ENCODE results near the gene PROCA1. TPM values are rescaled to one million over a fixed set of nuclear protein-coding genes. Genes with fewer than 3 reads are reported as not detected.

Gene PROCA1
- total and polyA plus RNA-seq, 2 of the 13 experiments (the other 11 are each of a cell fraction or from before 2014, with no cell fraction given), result 0.73 to 1.5 TPM

DNA sequence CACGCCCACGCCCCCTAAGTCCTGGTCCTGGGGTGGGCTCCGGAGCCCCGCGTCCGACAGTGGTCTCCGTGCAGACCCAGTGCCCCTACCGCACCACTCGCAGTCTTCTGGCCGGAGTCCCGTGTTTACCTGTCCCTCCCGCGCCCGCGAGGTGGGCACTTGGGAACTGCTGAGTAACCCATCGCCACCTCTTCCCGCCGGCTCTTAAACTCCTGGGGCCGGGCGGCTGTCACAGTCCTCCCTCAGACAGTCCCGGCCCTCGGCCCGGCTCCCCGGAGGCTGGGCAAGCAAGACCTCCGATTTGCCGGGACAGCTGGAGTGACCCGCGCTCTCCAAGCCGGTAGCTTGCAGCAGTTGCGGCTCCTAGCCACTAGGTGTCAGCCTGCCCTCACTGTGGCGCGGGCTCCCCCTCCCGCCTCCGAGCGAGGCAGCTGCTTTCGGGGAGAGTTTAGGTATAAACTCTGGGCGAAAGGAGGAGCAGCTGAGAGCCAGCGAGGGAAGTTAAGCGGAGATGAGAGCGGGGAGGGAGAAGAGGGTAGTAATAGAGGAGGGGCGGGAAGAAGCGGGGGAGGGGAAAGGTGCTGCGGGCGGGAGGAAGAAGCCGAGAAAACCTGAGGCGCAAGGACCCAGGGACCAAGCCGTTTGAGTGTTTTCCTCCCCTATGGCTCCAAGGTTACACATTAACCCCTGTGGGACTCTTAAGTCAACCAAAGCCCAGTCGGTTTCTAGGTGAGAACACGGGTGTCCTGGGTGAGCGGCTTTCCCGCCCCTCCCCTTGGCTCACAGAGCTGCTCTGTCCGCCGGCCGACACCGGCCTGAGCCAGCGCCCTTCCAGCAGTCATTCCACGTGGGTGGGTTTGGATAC, 15.2 kb upstream of the PROCA1 start (continued):
- TF ChIP-seq MED13 (CRISPR knock-in tag; IDR thresholded peaks at IDR 0.05) (peak; percentile 46; the same call in 1 of the 2 replicates), YEATS4 (CRISPR knock-in tag; IDR thresholded peaks at IDR 0.05; ENCODE audit: borderline replicate concordance) (peak; percentile 57; the same call in 1 of the 2 replicates), ZNF572 (CRISPR knock-in tag; IDR thresholded peaks at IDR 0.05) (peak; percentile 75), MED8 (CRISPR knock-in tag; IDR thresholded peaks at IDR 0.05; ENCODE audit: insufficient replicate concordance) (peak; percentile 54), ZSCAN9 (CRISPR knock-in tag; IDR thresholded peaks at IDR 0.05; ENCODE audit: borderline replicate concordance) (peak; percentile 49; the same call in 1 of the 2 replicates), TBX2 (CRISPR knock-in tag; IDR thresholded peaks at IDR 0.05; ENCODE audit: borderline replicate concordance) (peak; percentile 53; the same call in 1 of the 2 replicates), ZBTB25 (CRISPR knock-in tag; IDR thresholded peaks at IDR 0.05) (peak; percentile 67; the same call in 1 of the 2 replicates), HOXD1 (CRISPR knock-in tag; IDR thresholded peaks at IDR 0.05) (no peak), ZNF556 (CRISPR knock-in tag; IDR thresholded peaks at IDR 0.05; ENCODE audit: borderline replicate concordance) (peak; percentile 75; the same call in 1 of the 2 replicates), MYC (CRISPR knock-in tag; IDR thresholded peaks at IDR 0.05; ENCODE audit: borderline replicate concordance) (peak; percentile 87), ESRRA (CRISPR knock-in tag; IDR thresholded peaks at IDR 0.05; ENCODE audit: low read depth) (peak; percentile 36; the same call in 1 of the 2 replicates), ARNT2 (CRISPR knock-in tag; IDR thresholded peaks at IDR 0.05; ENCODE audit: low read depth) (peak; percentile 47; the same call in 1 of the 2 replicates), ZFP1 (CRISPR knock-in tag; IDR thresholded peaks at IDR 0.05) (peak; percentile 68; the same call in 1 of the 2 replicates), ZNF850 (CRISPR knock-in tag; conservative IDR thresholded peaks at IDR 0.05) (no peak), HDAC1 (CRISPR knock-in tag; IDR thresholded peaks at IDR 0.05) (peak; percentile 67), TAF1 (CRISPR knock-in tag; IDR thresholded peaks at IDR 0.05) (peak; percentile 14; the same call in 1 of the 2 replicates), ZNF260 (CRISPR knock-in tag; IDR thresholded peaks at IDR 0.05; ENCODE audit: borderline replicate concordance, low read depth) (no peak), HDAC2 (CRISPR knock-in tag; IDR thresholded peaks at IDR 0.05) (peak; percentile 57; the same call in 1 of the 2 replicates), BCL6 (CRISPR knock-in tag; IDR thresholded peaks at IDR 0.05) (peak; percentile 66), KLF11 (CRISPR knock-in tag; IDR thresholded peaks at IDR 0.05) (no peak), PPARG (CRISPR knock-in tag; conservative IDR thresholded peaks at IDR 0.05) (peak; percentile 58; the same call in 1 of the 2 replicates), ZNF331 (CRISPR knock-in tag; IDR thresholded peaks at IDR 0.05) (peak; percentile 20; the same call in 1 of the 2 replicates), ZNF567 (CRISPR knock-in tag; IDR thresholded peaks at IDR 0.05; ENCODE audit: borderline replicate concordance) (0 out of 2 replicates have a peak, but pooled peaks have one; percentile 5)
- TF ChIP-seq, protein P1, sequence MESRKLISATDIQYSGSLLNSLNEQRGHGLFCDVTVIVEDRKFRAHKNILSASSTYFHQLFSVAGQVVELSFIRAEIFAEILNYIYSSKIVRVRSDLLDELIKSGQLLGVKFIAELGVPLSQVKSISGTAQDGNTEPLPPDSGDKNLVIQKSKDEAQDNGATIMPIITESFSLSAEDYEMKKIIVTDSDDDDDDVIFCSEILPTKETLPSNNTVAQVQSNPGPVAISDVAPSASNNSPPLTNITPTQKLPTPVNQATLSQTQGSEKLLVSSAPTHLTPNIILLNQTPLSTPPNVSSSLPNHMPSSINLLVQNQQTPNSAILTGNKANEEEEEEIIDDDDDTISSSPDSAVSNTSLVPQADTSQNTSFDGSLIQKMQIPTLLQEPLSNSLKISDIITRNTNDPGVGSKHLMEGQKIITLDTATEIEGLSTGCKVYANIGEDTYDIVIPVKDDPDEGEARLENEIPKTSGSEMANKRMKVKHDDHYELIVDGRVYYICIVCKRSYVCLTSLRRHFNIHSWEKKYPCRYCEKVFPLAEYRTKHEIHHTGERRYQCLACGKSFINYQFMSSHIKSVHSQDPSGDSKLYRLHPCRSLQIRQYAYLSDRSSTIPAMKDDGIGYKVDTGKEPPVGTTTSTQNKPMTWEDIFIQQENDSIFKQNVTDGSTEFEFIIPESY (CRISPR knock-in tag; IDR thresholded peaks at IDR 0.05), result peak; percentile 43; the same call in 1 of the 2 replicates
- TF ChIP-seq, protein P2, sequence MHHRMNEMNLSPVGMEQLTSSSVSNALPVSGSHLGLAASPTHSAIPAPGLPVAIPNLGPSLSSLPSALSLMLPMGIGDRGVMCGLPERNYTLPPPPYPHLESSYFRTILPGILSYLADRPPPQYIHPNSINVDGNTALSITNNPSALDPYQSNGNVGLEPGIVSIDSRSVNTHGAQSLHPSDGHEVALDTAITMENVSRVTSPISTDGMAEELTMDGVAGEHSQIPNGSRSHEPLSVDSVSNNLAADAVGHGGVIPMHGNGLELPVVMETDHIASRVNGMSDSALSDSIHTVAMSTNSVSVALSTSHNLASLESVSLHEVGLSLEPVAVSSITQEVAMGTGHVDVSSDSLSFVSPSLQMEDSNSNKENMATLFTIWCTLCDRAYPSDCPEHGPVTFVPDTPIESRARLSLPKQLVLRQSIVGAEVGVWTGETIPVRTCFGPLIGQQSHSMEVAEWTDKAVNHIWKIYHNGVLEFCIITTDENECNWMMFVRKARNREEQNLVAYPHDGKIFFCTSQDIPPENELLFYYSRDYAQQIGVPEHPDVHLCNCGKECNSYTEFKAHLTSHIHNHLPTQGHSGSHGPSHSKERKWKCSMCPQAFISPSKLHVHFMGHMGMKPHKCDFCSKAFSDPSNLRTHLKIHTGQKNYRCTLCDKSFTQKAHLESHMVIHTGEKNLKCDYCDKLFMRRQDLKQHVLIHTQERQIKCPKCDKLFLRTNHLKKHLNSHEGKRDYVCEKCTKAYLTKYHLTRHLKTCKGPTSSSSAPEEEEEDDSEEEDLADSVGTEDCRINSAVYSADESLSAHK (CRISPR knock-in tag; IDR thresholded peaks at IDR 0.05; ENCODE audit: borderline replicate concordance), result 0 out of 2 replicates have a peak, but pooled peaks have one; percentile 65

All from HepG2 (cell line).